IMR-90 (cell line): ENCODE measurements around the gene MOXD1. TPM values are rescaled to one million over a fixed set of nuclear protein-coding genes. Genes with fewer than 3 reads are reported as not detected.
A peak's percentile ranks its signal among the peaks of the same experiment; 100 is the strongest.

Experiments
- ATAC-seq: fragments of 200-7000 bp; cut with Tn5 transposase; 2 replicates; pipeline ENCODE4 v1.9.1; 2020; ENCODE audit warnings: low read depth, mild to moderate bottlenecking, moderate library complexity
- BruUV-seq: library from RNA; stranded (reverse); fragments of 400-500 nt; replicated peaks from 2 replicates; lab custom pipeline; 2021; lab: Mats Ljungman, UMichigan
- CTCF ChIA-PET: fragments of 300-600 bp; formaldehyde crosslinking; extraction: SDS; loops from one replicate; lab custom pipeline; 2021; ENCODE audit warnings: antibody characterized with exemption; lab: Yijun Ruan, JAX
- POLR2A ChIA-PET: fragments of 300-600 bp; sonication (Branson Sonifier 250); formaldehyde crosslinking; loops from one replicate; lab custom pipeline; 2022; ENCODE audit warnings: antibody characterized with exemption; ENCODE audit not compliant: unreplicated experiment; lab: Charles Lee
- DNase-seq: peaks from one replicate; pipeline ENCODE4 v3.0.0; 2013
- H2AFZ ChIP-seq: replicated peaks from 2 replicates; pipeline ENCODE3; 2013; ENCODE audit warnings: low read length, mild to moderate bottlenecking; ENCODE audit not compliant: poor library complexity
- H2AK5ac ChIP-seq: 2 replicates; pipeline ENCODE4 v1.6.1; 2013; ENCODE audit warnings: low read depth, low read length, inconsistent platforms
- H2AK9ac ChIP-seq: replicated peaks from 2 replicates; pipeline ENCODE3; 2013; ENCODE audit warnings: mild to moderate bottlenecking, low read depth, low read length, moderate library complexity; ENCODE audit not compliant: poor library complexity
- H2BK120ac ChIP-seq: 2 replicates; pipeline ENCODE4 v1.6.1; 2013; ENCODE audit warnings: low read depth, low read length, inconsistent platforms
- H2BK15ac ChIP-seq: 3 replicates; pipeline ENCODE4 v1.6.1; 2013; ENCODE audit warnings: low read depth, low read length, inconsistent platforms
- H2BK20ac ChIP-seq: 2 replicates; pipeline ENCODE4 v1.6.1; 2013; ENCODE audit warnings: low read depth, mild to moderate bottlenecking, inconsistent platforms, low read length, moderate library complexity
- H2BK5ac ChIP-seq: 2 replicates; pipeline ENCODE4 v1.6.1; 2013; ENCODE audit warnings: mild to moderate bottlenecking, low read depth, low read length, inconsistent platforms; ENCODE audit not compliant: poor library complexity, severe bottlenecking
- H3K14ac ChIP-seq: replicated peaks from 2 replicates; pipeline ENCODE4 v1.6.1; 2013; ENCODE audit warnings: low read depth, low read length, inconsistent platforms
- H3K18ac ChIP-seq: 2 replicates; pipeline ENCODE4 v1.6.1; 2013; ENCODE audit warnings: low read depth, low read length, control low read depth
- H3K23ac ChIP-seq: 2 replicates; pipeline ENCODE4 v1.6.1; 2013; ENCODE audit warnings: low read depth, low read length, inconsistent platforms
- H3K27ac ChIP-seq: 2 replicates; pipeline ENCODE4 v1.5.1; 2013; ENCODE audit warnings: mild to moderate bottlenecking, control low read depth, low read length; ENCODE audit not compliant: insufficient read depth
- H3K27me3 ChIP-seq: 2 replicates; pipeline ENCODE4 v1.6.1; 2013; ENCODE audit warnings: low read length; ENCODE audit not compliant: control insufficient read depth, insufficient read depth
- H3K36me3 ChIP-seq: 2 replicates; pipeline ENCODE4 v1.6.1; 2013; ENCODE audit warnings: low read length, mixed read lengths; ENCODE audit not compliant: control insufficient read depth, insufficient read depth
- H3K4ac ChIP-seq: 2 replicates; pipeline ENCODE4 v1.6.1; 2013; ENCODE audit warnings: low read depth, low read length, inconsistent platforms
- H3K4me1 ChIP-seq: 2 replicates; pipeline ENCODE4 v1.6.1; 2013; ENCODE audit warnings: low read length, mixed read lengths; ENCODE audit not compliant: control insufficient read depth, insufficient read depth
- H3K4me2 ChIP-seq: 2 replicates; pipeline ENCODE4 v1.6.1; 2013; ENCODE audit warnings: low read depth, mild to moderate bottlenecking, control low read depth, low read length, moderate library complexity
- H3K4me3 ChIP-seq: 2 replicates; pipeline ENCODE4 v1.5.1; 2013; ENCODE audit warnings: low read depth, mild to moderate bottlenecking, control low read depth, low read length, moderate library complexity; ENCODE audit not compliant: insufficient read depth
- H3K56ac ChIP-seq: 2 replicates; pipeline ENCODE4 v1.6.1; 2013; ENCODE audit warnings: low read length, inconsistent platforms; ENCODE audit not compliant: insufficient read depth; ENCODE audit errors: extremely low read depth
- H3K79me1 ChIP-seq, 2 experiments: 2 replicates each; pipeline ENCODE4 v1.6.1; 2013; ENCODE audit warnings: low read length in 2 of 2, inconsistent platforms in 1 of 2, low read depth in 1 of 2
- H3K9ac ChIP-seq: 2 replicates; pipeline ENCODE4 v1.6.1; 2013; ENCODE audit warnings: low read depth, low read length, control low read depth
- H3K9me1 ChIP-seq: 2 replicates; pipeline ENCODE4 v1.6.1; 2013; ENCODE audit warnings: low read length, inconsistent platforms; ENCODE audit not compliant: insufficient read depth
- H3K9me3 ChIP-seq: 2 replicates; pipeline ENCODE4 v1.6.1; 2013; ENCODE audit warnings: low read length; ENCODE audit not compliant: control insufficient read depth, insufficient read depth
- H4K20me1 ChIP-seq: 2 replicates; pipeline ENCODE4 v1.6.1; 2013; ENCODE audit warnings: low read length, inconsistent platforms; ENCODE audit not compliant: insufficient read depth
- H4K5ac ChIP-seq: 2 replicates; pipeline ENCODE4 v1.6.1; 2013; ENCODE audit warnings: mild to moderate bottlenecking, low read depth, low read length, control low read depth
- H4K8ac ChIP-seq, 2 experiments: 2 replicates each; pipeline ENCODE4 v1.6.1; 2013; ENCODE audit warnings: low read depth in 2 of 2, low read length in 2 of 2, control low read depth in 1 of 2, inconsistent platforms in 1 of 2
- H4K91ac ChIP-seq: 2 replicates; pipeline ENCODE4 v1.6.1; 2013; ENCODE audit warnings: low read depth, low read length, inconsistent platforms; ENCODE audit not compliant: insufficient read depth
- CTCF ChIP-seq: conservative IDR thresholded peaks from 2 replicates; pipeline ENCODE4 v1.5.1; 2012; ENCODE audit warnings: mild to moderate bottlenecking, low read depth, low read length, improper control_type of control experiment
- MAFK ChIP-seq: IDR thresholded peaks from 2 replicates; pipeline ENCODE4 v1.6.1; 2012; ENCODE audit warnings: low read depth, low read length, improper control_type of control experiment
- WGBS, 2 experiments: methylation state at CpG; one replicate each; pipeline versions ENCODE4 v1.1.5 to v1.1.7; 2013; ENCODE audit warnings: missing lambda C conversion rate in 2 of 2; ENCODE audit not compliant: insufficient read length in 1 of 2; ENCODE audit errors: extremely low coverage in 2 of 2; 5-methylcytosine and 5-hydroxymethylcytosine counted together
- dilution Hi-C: fragments of 300-500 bp; cut with HindIII; formaldehyde crosslinking; loops from one replicate; pipeline ENCODE4 v1.14.3; 2018; ENCODE audit warnings: low sequenced_read_pairs; ENCODE audit not compliant: unreplicated experiment
- in situ Hi-C: fragments of 300-500 bp; cut with MboI; formaldehyde crosslinking; loops from 3 replicates; pipeline ENCODE4 v1.14.3; 2019; ENCODE audit warnings: low sequenced_read_pairs, inconsistent platforms, mixed read lengths
- intact Hi-C: fragments of 100-400 bp; cut with micrococcal nuclease; formaldehyde crosslinking; loops from 2 replicates; pipeline ENCODE4 v1.10.0; 2022
- polyA plus RNA-seq, 3 experiments: library from polyadenylated mRNA; depleted of rRNA; stranded (reverse); fragments of >200 nt; gene quantifications; 2 replicates each; pipeline ENCODE4 v1.2.3, GENCODE V29; 2012; ENCODE audit warnings: low replicate concordance in 1 of 3
- total RNA-seq: library from RNA; depleted of rRNA; stranded (reverse); fragments of >200 nt; gene quantifications from 2 replicates; pipeline ENCODE4 v1.2.3, GENCODE V29; 2012

The MOXD1 gene
- total and polyA plus RNA-seq, 2 of the 4 experiments (the other 2 are of a cell fraction), result 10.0 to 19.4 TPM

GRCh38 chr6:132412656-132413498 is 11.6 kb upstream of the MOXD1 start:
- POLR2A ChIA-PET, result no interaction called here
- Histone ChIP-seq H4K8ac (no peak overlapping the region), H2BK5ac (no peak overlapping the region), H2AK5ac (no peak overlapping the region), H3K79me1 (no peaks in the 10 kb centered on the region), H3K4me2 (no peak overlapping the region), H2BK15ac (no peak overlapping the region), H4K5ac (no peak overlapping the region), H2BK20ac (no peak overlapping the region), H3K27ac (no peak overlapping the region), H4K20me1 (no peaks in the 10 kb centered on the region), H3K4me3 (no peak overlapping the region), H3K4ac (no peak overlapping the region), H3K18ac (no peak overlapping the region), H3K9ac (no peak overlapping the region), H4K91ac (no peak overlapping the region), H3K9me1 (no peaks in the 10 kb centered on the region), H3K23ac (no peak overlapping the region), H3K27me3 (no peaks in the 10 kb centered on the region), H3K14ac (no peak overlapping the region), H3K9me3 (peaks cover 4% of the 10 kb centered on the region), H3K4me1 (no peaks in the 10 kb centered on the region), H2AFZ (no peak overlapping the region), H2AK9ac (no peak overlapping the region), H2BK120ac (no peak overlapping the region), H3K36me3 (no peaks in the 10 kb centered on the region), H3K56ac (no peak overlapping the region)
- BruUV-seq, result no TSS peak
- dilution Hi-C loops, result no loop called here
- DNase-seq (peak; percentile 65), ATAC-seq (peak; percentile 69; the same call in 1 of the 2 replicates)
- CTCF ChIA-PET, result interaction anchor here (0.7 kb wide), 1 partner anchor 10 kb away, joined by 3 read pairs; no protein-coding TSS in a partner anchor
- in situ Hi-C loops, result no loop called here
- 67% methylated on average over 1 of the region's 5 CpGs; no CpG with 5 or more reads in 1 of the 2 experiments for WGBS, 2 experiments
- no peak for TF ChIP-seq CTCF
- TF ChIP-seq MAFK, result peak; percentile 92
- intact Hi-C loops, result no loop called here
